Endothelial cell of umbilical vein (primary cell): ENCODE results near the gene DOCK8.

ENCODE experiments used
- CTCF ChIP-seq, 2 donors: IDR thresholded peaks; 1 replicate in 1 of 2; 2 replicates in 1 of 2; pipeline ENCODE4 v1.5.1; 2011; ENCODE audit warnings: low read length in 2 of 2, mild to moderate bottlenecking in 2 of 2, moderate library complexity in 2 of 2, control low read depth in 1 of 2, inconsistent platforms in 1 of 2, low read depth in 1 of 2; ENCODE audit not compliant: insufficient read depth in 1 of 2; ENCODE audit errors: extremely low read depth in 1 of 2
- EZH2 ChIP-seq: IDR thresholded peaks from 2 replicates; pipeline ENCODE4 v1.6.1; 2012; ENCODE audit warnings: borderline replicate concordance, low read depth, mild to moderate bottlenecking, moderate library complexity, low read length, inconsistent platforms; ENCODE audit not compliant: severe bottlenecking
- GATA2 ChIP-seq: IDR thresholded peaks from 2 replicates; pipeline ENCODE4 v1.7.0; 2011; ENCODE audit warnings: low read depth, mild to moderate bottlenecking, moderate library complexity, mixed read lengths, low read length; ENCODE audit not compliant: insufficient read length, insufficient read depth
- MAX ChIP-seq: IDR thresholded peaks from 2 replicates; pipeline ENCODE4 v1.6.1; 2011; ENCODE audit not compliant: insufficient read depth, insufficient read length
- MYC ChIP-seq: IDR thresholded peaks from one replicate; pipeline ENCODE4 v1.6.1; 2011; ENCODE audit warnings: mild to moderate bottlenecking, low read depth, low read length
- POLR2A ChIP-seq: IDR thresholded peaks from 2 replicates; pipeline ENCODE4 v1.6.1; 2012; ENCODE audit warnings: low read depth, mild to moderate bottlenecking, control low read depth, low read length
- POLR2AphosphoS5 ChIP-seq: IDR thresholded peaks from 2 replicates; pipeline ENCODE4 v1.6.1; 2012; ENCODE audit warnings: low read depth, mild to moderate bottlenecking, control low read depth, low read length, moderate library complexity; ENCODE audit not compliant: insufficient read depth

- TF ChIP-seq POLR2AphosphoS5 (no peak), POLR2A (no peak), CTCF (IDR thresholded peaks at IDR 0.05; ENCODE audit: extremely low read depth in 1 of 2, insufficient read depth in 1 of 2, low read depth in 1 of 2, low read length in 2 of 2) (no peak), MYC (no peak), EZH2 (no peak), MAX (no peak), GATA2 (no peak)
These were observed 1.0 kb downstream of the DOCK8 start for GRCh38 chr9:215631-216155.
